ENCODE measurements around the gene RTTN. TPM values are rescaled to one million over a fixed set of nuclear protein-coding genes. Genes with fewer than 3 reads are reported as not detected.

The RTTN gene
- total and polyA plus RNA-seq, 2 donors (not counting 3 experiments of a cell fraction or from before 2014, with no cell fraction given), result 3.1 to 17.4 TPM

DNA sequence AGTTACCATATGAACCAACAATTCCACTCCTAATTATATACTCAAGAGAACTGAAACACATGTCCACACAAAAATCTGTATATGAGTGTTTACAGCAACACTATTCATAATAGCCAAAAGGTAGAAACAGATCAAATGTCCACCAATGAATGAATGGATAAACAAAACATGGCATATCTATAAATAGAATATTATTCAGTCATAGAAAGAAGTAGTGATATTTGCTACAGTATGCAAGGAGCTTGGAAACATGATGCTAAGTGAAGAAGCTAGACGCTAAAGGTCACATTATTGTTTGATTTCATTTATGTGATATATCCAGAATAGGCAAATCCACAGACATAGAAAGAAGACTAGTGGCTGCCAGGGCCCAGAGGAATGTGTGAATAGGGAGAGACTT is 92.0 kb downstream of the RTTN start:
- no peaks in the 10 kb centered on the region for H4K20me1 ChIP-seq (replicated peaks; ENCODE audit: control insufficient read depth, extremely low read depth, insufficient read depth, low read length)
- H3K79me2 ChIP-seq (ENCODE audit: control insufficient read depth, insufficient read depth, low read length), result no peaks in the 10 kb centered on the region
- FAIRE-seq (no peak), DNase-seq (ENCODE audit: low read depth, low spot score) (no peak)
- no peaks in the 10 kb centered on the region for H3K4me1 ChIP-seq (ENCODE audit: control insufficient read depth, extremely low read depth, insufficient read depth, low read length)
- H3K27me3 ChIP-seq (ENCODE audit: control insufficient read depth in 2 of 2, insufficient read depth in 2 of 2, low read length in 2 of 2), result no peaks in the 10 kb centered on the region
- H3K9ac ChIP-seq (replicated peaks; ENCODE audit: extremely low read depth, insufficient read depth, low read length), result no peak overlapping the region
- no peak overlapping the region for H2AFZ ChIP-seq (ENCODE audit: low read depth, low read length)
- no peaks in the 10 kb centered on the region for H3K36me3 ChIP-seq (ENCODE audit: control insufficient read depth in 2 of 2, extremely low read depth in 1 of 2, insufficient read depth in 2 of 2, low read length in 2 of 2)
- ChIA-PET CTCF (no interaction called here), POLR2A (no interaction called here)
- H3K27ac ChIP-seq (ENCODE audit: insufficient read depth, low read depth, low read length), result no peak overlapping the region
- H3K4me2 ChIP-seq (ENCODE audit: insufficient read depth, low read length), result no peak overlapping the region
- intact Hi-C loops (cut with micrococcal nuclease) (no loop called here), dilution Hi-C loops (cut with MboI; ENCODE audit: extremely low pct_ligation_motif_present, low sequenced_read_pairs) (no loop called here)
- H3K9me1 ChIP-seq (replicated peaks; ENCODE audit: control insufficient read depth, extremely low read depth, insufficient read depth, low read length), result no peaks in the 10 kb centered on the region
- no peak for TF ChIP-seq GATA2 (IDR thresholded peaks at IDR 0.05; ENCODE audit: insufficient read depth, insufficient read length, low read depth, low read length)
- no TSS peak for BruUV-seq (replicated peaks)
- H3K4me3 ChIP-seq (replicated peaks in 1 of 3; ENCODE audit: insufficient read depth in 1 of 3, low read depth in 1 of 3, low read length in 3 of 3), result no peak overlapping the region
- H3K9me3 ChIP-seq (replicated peaks; ENCODE audit: control insufficient read depth, insufficient read depth, low read length), result no peaks in the 10 kb centered on the region

DNA sequence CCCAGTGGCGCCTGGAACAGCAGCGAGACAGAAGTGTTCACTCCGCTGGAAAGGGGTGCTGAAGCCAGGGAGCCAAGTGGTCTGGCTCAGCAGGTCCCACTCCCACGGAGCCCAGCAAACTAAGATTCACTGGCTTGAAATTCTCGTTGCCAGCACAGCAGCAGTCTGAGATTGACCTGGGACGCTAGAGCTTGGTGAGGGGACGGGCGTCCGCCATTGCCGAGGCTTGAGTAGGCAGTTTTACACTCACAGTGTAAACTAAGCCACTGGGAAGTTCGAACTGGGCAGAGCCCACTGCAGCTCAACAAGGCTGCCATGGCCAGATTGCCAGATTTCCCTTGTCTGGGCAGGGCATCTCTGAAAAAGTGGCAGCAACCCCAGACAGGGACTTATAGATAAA is 94.8 kb downstream of the RTTN start:
- H4K20me1 ChIP-seq (replicated peaks; ENCODE audit: control insufficient read depth, extremely low read depth, insufficient read depth, low read length), result no peaks in the 10 kb centered on the region
- no TSS peak for BruUV-seq (replicated peaks)
- CTCF ChIA-PET, result no interaction called here

More for the DNA sequence above, 94.8 kb downstream of the RTTN start:
- Histone ChIP-seq H3K79me2 (ENCODE audit: control insufficient read depth, insufficient read depth, low read length) (no peaks in the 10 kb centered on the region), H3K9me3 (replicated peaks; ENCODE audit: control insufficient read depth, insufficient read depth, low read length) (no peaks in the 10 kb centered on the region), H3K27ac (ENCODE audit: insufficient read depth, low read depth, low read length) (no peak overlapping the region), H3K27me3 (ENCODE audit: control insufficient read depth in 2 of 2, insufficient read depth in 2 of 2, low read length in 2 of 2) (no peaks in the 10 kb centered on the region), H3K4me1 (ENCODE audit: control insufficient read depth, extremely low read depth, insufficient read depth, low read length) (no peaks in the 10 kb centered on the region), H2AFZ (ENCODE audit: low read depth, low read length) (no peak overlapping the region), H3K9me1 (replicated peaks; ENCODE audit: control insufficient read depth, extremely low read depth, insufficient read depth, low read length) (no peaks in the 10 kb centered on the region), H3K9ac (replicated peaks; ENCODE audit: extremely low read depth, insufficient read depth, low read length) (no peak overlapping the region), H3K4me2 (ENCODE audit: insufficient read depth, low read length) (no peak overlapping the region), H3K4me3 (replicated peaks in 1 of 3; ENCODE audit: insufficient read depth in 1 of 3, low read depth in 1 of 3, low read length in 3 of 3) (no peak overlapping the region), H3K36me3 (ENCODE audit: control insufficient read depth in 2 of 2, extremely low read depth in 1 of 2, insufficient read depth in 2 of 2, low read length in 2 of 2) (no peaks in the 10 kb centered on the region)
- dilution Hi-C loops (cut with MboI; ENCODE audit: extremely low pct_ligation_motif_present, low sequenced_read_pairs), result no loop called here
- POLR2A ChIA-PET, result no interaction called here
- DNase-seq (ENCODE audit: low read depth, low spot score), result no peak
- FAIRE-seq, result no peak
- intact Hi-C loops (cut with micrococcal nuclease), result no loop called here
- TF ChIP-seq, protein P1, sequence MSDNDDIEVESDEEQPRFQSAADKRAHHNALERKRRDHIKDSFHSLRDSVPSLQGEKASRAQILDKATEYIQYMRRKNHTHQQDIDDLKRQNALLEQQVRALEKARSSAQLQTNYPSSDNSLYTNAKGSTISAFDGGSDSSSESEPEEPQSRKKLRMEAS (IDR thresholded peaks at IDR 0.05; ENCODE audit: insufficient read depth, insufficient read length), result no peak
- TF ChIP-seq MYC (IDR thresholded peaks at IDR 0.05; ENCODE audit: low read depth, low read length) (no peak), GATA2 (IDR thresholded peaks at IDR 0.05; ENCODE audit: insufficient read depth, insufficient read length, low read depth, low read length) (no peak), FOS (IDR thresholded peaks at IDR 0.05; ENCODE audit: borderline replicate concordance, insufficient read depth, low read length) (no peak), POLR2A (IDR thresholded peaks at IDR 0.05; ENCODE audit: low read depth, low read length) (no peak), EZH2 (IDR thresholded peaks at IDR 0.05; ENCODE audit: borderline replicate concordance, low read depth, low read length, severe bottlenecking) (no peak)
